GM19372 (cell line): ENCODE results near the gene TYMP.

Source experiments
- ATAC-seq: cut with Tn5 transposase; IDR thresholded peaks from one replicate; pipeline ENCODE4 v1.9.1; 2021; ENCODE audit warnings: mild to moderate bottlenecking, low read depth, moderate library complexity; ENCODE audit not compliant: unreplicated experiment

TYMP gene

DNA sequence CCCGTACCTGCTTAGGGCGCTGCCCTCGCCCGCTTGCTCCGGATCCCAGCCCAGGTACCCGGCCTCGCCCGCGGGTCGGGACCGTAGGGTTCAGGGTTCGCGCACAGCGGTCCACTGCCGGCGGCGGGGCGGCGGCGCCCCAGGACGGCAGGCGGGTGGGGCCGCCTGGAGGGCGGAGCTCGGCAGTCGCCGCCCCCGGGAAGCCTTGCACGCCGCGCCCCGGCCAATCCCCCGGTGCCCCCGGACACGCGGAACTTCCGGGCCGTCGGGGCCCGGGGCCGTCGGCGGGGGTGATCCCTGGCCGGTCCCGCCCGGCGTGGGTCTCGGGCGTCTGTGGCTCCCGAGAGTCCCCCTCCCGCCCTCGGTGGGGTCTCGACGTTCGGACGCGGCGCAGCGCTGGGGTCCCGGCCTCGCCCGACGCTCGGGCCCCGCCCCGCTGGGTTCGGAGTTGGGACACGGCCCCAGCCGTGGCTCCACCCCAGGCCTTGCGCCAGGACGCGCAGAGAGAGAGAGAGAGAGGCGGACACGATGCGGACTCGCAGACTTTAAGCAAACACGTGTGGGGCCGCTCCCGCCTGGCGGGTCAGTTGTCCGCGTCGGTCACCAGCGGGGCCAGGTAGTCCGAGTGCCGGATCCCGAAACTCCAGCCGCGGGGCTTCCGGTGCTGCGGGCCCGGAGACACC lies at the start of gene TYMP:
TYMP (minus strand) TSS at position 116 of the 683 bp plus-strand sequence. CDS start 303 bp downstream, outside the sequence.
- ATAC-seq = no peak

DNA sequence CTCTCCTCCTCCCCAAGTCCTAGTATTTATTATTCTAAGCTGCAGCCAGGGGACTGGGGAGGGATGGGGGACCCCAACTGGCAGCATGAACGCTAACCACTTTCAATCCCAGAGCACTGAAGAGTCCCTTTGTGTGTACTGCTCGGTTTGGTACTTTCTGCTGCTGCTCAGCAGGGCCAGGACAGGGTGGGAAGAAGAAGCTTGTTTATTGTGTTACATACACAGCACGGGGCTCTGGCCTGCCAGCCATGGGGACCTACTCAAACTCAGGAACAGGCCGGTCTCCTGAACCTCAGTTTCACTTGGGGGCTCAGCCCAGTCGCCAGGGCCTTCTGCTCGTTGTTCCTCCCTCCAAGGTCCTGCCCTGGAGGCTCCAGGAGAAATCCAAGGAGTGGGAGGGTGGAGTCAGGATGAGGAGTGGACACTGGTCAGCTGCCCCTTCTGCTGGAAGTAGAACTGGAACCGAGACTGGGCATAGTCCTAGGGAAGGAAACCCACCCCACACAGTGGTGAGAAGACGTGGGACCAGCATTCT lies 49.0 kb upstream of the TYMP start:
- no peak for ATAC-seq

DNA sequence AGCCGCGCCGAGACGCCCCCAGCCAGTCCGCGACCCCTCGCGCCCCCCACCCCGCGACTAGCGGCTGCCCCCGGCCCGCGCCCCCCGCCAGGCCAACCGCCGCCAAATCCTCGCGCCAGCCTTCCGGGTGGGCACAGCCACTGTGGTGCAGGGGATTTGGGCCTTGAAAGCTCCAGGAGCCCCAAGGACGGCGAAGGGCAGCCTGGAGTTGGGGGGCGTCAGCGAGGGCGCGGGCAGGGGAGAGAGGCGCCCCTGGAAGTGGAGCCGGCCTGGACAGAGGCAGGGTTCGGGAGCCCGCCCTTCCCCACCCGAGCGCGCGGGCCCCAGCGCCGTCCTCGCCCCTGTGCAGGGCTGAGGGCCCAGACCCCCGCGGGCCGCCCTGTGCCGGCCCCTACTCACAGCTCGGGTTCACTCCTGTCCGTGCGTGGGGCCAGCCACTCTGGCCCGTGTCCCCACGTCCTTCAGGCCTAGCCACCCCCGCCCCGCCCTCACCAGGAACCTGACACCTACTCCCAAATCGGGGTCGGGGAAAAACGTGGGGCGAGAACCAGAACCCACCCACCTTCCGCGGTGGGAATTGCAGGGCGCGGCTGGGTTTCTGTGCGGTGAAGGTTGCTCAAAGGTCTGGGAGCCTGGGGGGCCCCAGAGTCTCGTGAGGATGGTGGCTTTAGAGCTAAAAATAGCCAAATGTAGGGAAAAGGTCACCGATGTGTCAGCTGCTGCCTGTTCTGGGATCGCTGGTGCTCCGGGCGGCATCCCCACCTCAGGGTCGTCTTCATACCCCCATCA lies 48.4 kb upstream of the TYMP start, which contains the start of gene CPT1B:
CPT1B (minus strand) TSS at position 441 of the 789 bp plus-strand sequence. CDS start 512 bp downstream, outside the sequence.
- ATAC-seq = no peak

DNA sequence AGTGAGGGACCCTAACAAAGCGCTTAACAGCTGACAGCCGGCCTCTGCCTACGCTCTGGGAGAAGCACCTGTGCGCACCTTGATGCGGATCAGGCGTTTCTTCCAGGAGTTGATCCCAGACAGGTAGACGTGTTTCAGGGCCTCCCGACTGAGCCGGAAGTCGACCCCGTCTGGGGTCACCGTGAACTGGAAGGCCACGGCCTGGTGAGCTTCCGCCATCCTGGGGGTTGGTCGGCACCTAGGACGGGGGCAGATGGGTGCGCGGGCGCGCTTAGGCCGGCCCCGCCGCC lies 47.8 kb upstream of the TYMP start:
- no peak for ATAC-seq

GRCh38 chr22:50576806-50577696 lies 47.2 kb upstream of the TYMP start:
- no peak for ATAC-seq

DNA sequence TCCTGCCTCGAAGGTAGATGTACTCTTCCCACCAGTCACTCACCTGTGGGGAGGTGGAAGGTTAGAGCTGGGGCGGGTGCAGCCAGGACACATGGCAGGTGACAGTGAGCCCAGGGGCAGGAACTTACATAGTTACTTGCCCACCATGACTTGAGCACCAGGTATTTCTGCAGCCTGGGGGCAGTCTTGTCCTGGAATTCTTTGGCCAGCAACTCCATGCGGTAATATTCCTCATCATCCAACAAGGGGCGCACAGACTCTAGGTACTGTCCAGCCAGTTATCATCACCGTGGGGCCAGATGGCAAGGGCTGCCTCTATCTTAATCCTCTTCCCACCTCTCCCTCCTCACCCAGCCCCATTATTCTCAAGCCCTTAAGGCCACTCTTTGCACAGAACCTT lies 46.3 kb upstream of the TYMP start:
- ATAC-seq = no peak

GRCh38 chr22:50575426-50575941 lies 45.7 kb upstream of the TYMP start:
- no peak for ATAC-seq

GRCh38 chr22:50574383-50574755 lies 44.6 kb upstream of the TYMP start:
- ATAC-seq = no peak

DNA sequence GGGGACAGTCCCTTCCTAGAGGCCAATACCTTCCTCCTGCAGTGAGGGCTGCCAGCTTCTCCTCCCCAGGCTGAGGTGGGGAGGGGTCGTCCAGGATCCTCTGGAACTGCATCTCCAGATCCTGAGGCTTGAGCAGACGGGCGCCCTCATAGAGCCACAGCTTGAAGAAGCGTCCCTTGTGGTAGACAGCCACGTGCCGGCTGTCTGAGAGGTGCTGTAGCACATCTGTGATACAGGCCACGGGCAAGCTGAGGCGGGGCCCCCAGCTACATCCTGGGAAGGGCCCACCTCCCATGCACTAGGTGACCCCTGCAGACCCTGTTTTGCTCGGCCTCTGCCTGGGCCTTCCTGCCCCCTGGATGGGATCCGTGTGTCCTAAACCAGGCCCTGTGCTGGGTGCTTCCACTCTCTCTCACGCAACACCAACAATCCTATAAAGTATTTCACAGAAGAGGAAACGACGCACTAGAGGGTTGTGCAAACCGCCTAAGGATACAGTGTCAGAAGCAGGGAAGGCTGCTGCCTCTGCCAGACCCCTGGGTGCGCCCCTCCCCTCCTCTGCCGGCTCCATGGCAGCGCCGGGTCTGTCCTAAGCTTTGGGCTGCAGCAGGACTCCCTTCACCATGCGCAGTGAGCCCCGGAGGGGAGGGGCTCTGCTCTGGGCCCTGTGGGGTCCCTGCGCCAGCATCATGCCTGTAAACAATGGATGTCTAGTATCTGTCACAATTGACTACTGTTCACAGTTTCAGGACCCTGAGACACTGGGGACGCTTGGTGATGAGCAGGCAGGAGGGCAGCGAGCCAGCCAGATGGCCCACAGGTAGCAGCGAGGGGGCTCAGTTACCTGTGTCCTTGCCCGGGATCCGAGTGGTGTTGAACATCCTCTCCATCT lies 43.9 kb upstream of the TYMP start:
- no peak for ATAC-seq

- ATAC-seq = no peak
These were observed 43.2 kb upstream of the TYMP start for GRCh38 chr22:50572965-50573364.

GRCh38 chr22:50571264-50572175 lies 41.7 kb upstream of the TYMP start:
- ATAC-seq = no peak

DNA sequence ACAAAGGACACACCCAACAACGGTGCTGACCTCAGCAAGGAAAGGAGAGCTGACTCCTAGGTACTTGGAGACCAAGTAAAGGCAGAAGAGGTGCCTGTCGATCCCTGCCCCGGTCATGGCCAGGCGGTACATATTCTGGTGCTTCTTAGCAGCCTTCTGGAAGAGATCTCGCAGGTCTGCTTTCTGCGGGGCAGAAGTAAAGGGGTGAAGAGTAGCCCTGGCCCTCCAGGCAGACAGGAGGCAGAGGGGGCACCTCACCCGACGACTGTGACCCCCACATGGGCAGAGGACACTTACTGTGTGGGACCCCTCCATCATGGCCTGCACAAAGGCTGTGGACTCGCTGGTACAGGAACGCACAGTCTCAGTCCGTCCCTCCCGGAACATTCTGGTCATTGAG lies 41.0 kb upstream of the TYMP start:
- ATAC-seq = no peak

- no peak for ATAC-seq
These were observed 40.2 kb upstream of the TYMP start for GRCh38 chr22:50569896-50570535.

DNA sequence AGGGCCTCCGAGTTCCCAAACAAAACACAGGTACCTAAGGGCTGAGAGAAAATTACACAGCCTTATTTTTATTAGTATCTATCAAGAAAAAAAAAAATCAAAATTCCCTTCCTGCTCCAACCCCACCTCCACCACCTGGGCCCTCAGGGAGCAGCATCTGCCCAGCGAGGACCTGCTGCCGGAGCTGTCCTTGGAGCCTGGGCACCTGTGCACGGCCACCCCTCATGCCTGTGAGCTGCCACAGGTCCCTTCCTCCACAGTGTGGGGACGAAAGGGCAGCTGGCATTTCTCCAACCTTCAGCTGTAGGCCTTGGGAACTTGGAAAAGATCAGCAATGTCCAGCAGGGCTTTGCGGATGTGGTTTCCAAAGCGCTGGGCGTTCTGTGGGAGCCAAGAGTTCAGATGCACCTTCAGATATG lies 39.2 kb upstream of the TYMP start:
- ATAC-seq = no peak

- ATAC-seq = no peak
These were observed 38.8 kb upstream of the TYMP start for GRCh38 chr22:50568626-50569025.

GRCh38 chr22:50567721-50568252 lies 38.0 kb upstream of the TYMP start:
- ATAC-seq = no peak

DNA sequence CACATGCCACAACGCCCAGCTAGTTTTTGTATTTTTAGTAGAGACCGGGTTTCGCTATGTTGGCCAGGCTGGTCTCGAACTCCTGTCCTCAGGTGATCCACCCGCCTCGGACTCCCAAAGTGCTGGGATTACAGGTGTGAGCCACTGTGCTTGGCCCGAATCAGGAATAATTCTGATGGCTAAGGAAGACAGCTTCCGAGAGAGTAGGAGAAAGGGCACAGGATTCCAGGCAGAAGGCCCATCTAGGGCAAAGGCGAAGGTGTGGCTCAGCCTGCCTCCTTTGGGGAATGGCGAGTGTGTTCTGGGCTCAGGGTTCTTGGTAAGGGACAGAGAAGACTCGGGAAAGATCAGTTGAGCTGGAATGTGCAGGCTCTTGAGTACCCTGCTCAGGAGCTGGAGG lies 34.5 kb upstream of the TYMP start:
- ATAC-seq = no peak
